ENCODE measurements around the gene MSH4.

Gene MSH4

GRCh38 chr1:75950176-75950575 lies 153.5 kb downstream of the MSH4 start:
- DNase-seq, result no peak

GRCh38 chr1:75952016-75952415 lies 155.3 kb downstream of the MSH4 start:
- DNase-seq, result no peak

GRCh38 chr1:75953461-75953860 lies 156.8 kb downstream of the MSH4 start:
- no peak for DNase-seq

- no peak for DNase-seq
These were observed 157.9 kb downstream of the MSH4 start for GRCh38 chr1:75954586-75954985.

Measured in NCI-H524 treated with DMSO at 0.1 percent for 48 hours (cell line).